PC-9 (cell line): Measurements from ENCODE around the gene MMD2.

Experiments
- EZH2 ChIP-seq: fragments of 200-600 bp; sonication (generic); IDR thresholded peaks from 2 replicates; pipeline ENCODE4 v1.8.0; 2017; ENCODE audit warnings: antibody characterized with exemption, low read depth
- TF ChIP-seq, protein P1 (sequence below): fragments of 200-600 bp; sonication (generic); conservative IDR thresholded peaks from 2 replicates; pipeline ENCODE4 v1.6.1; 2017; ENCODE audit warnings: mixed run types, antibody characterized with exemption, mild to moderate bottlenecking, moderate library complexity

DNA sequence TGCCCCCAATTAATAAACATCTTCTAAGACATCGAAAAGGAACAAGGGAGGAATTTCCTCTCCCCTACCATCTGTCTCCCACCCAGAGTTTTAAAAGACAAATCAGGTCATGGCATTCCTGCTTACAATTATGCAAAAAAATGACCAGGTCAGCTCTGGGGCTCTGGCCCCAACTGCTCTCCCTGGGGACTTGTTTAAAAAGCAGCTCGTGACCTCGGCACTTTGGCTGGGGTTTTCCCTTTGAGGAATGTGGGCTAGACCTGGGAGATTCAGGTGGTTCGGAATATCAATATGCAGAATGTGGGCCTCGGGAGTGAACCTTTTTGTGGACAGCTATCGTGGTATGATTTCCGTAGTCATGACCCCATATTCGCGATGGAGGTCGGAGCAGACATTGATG lies 74.8 kb downstream of the MMD2 start:
- TF ChIP-seq, protein P1, sequence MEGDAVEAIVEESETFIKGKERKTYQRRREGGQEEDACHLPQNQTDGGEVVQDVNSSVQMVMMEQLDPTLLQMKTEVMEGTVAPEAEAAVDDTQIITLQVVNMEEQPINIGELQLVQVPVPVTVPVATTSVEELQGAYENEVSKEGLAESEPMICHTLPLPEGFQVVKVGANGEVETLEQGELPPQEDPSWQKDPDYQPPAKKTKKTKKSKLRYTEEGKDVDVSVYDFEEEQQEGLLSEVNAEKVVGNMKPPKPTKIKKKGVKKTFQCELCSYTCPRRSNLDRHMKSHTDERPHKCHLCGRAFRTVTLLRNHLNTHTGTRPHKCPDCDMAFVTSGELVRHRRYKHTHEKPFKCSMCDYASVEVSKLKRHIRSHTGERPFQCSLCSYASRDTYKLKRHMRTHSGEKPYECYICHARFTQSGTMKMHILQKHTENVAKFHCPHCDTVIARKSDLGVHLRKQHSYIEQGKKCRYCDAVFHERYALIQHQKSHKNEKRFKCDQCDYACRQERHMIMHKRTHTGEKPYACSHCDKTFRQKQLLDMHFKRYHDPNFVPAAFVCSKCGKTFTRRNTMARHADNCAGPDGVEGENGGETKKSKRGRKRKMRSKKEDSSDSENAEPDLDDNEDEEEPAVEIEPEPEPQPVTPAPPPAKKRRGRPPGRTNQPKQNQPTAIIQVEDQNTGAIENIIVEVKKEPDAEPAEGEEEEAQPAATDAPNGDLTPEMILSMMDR, result no peak
- TF ChIP-seq EZH2, result no peak
